GM12873 (cell line): Measurements from ENCODE around the gene BAHD1.
A peak's percentile ranks its signal among the peaks of the same experiment; 100 is the strongest.

Experiments
- CTCF ChIP-seq: IDR thresholded peaks from 2 replicates; pipeline ENCODE4 v1.5.1; 2012; ENCODE audit warnings: low read depth, mild to moderate bottlenecking, moderate library complexity, low read length, control low read depth; ENCODE audit not compliant: insufficient read depth; ENCODE audit errors: missing control alignments

BAHD1 gene

GRCh38 chr15:40416056-40416455 lies 24.7 kb upstream of the BAHD1 start:
- TF ChIP-seq CTCF: no peak

DNA sequence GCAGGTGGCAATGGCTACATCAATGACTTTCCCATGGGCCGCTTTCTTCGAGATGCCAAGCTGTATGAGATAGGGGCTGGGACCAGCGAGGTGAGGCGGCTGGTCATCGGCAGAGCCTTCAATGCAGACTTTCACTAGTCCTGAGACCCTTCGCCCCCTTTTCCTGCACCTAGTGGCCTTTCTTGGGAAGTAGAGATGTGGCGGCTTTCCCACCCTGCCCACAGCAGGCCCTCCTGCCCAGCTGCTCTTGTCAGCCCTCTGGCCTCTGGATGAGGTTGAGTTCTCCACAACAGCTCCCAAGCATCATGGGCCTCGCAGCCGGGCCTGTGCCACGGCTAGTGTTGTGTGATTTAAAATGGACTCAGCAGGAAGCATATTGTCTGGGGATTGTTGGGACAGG lies 22.6 kb upstream of the BAHD1 start:
- no peak for TF ChIP-seq CTCF

DNA sequence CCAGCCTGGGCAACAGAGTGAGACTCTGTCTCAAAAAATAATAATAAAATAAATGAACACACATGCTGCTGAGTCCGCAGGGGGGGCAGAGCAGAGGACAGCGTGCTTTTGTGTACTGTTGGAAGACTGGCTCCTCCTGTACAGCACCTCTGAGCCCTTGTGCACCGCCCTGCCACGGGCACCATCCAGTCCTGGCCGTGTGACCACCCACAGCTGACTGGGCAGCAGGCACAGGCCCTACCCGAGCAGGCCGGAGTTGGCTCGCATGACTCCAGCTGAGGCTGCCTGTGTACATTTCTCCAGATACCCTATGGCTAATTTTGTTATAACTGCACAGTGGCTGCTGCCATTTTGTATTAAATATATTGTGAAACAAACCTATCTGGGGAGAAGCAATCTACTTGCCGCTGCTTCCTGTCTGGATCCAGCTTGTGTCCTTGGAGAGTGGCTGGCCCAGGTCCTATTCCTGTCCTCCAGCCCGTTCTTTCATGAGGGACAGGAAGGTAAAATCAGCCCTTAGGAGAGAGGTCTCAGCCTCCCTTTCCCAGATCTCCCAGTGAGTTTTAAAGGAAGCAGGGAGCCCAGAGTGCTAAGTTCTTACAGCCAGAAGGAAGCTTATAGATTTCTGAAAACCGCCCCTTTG lies 20.6 kb upstream of the BAHD1 start:
- no peak for TF ChIP-seq CTCF

DNA sequence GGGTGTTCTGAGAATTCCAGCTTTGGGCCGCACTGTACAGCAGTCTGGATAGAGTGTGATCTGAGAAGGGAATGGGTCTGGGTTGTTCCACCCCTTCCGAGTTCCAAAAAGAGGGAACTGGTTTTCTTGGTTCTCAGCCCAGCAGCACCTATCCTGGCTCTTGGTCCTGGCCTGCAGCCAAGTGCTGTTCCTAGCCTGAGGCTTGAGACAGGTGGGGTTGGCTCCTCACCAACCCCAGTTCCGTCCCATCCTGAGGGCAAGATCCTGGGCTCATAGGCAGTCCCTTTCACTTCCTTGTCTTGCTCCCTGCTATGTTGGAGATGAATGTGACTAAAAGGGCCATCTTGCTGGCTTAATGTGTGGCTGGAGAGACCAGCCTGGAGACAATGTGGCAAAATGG lies 20.0 kb upstream of the BAHD1 start:
- TF ChIP-seq CTCF: no peak

GRCh38 chr15:40421246-40422157 lies 19.3 kb upstream of the BAHD1 start:
- peak; percentile 98 for TF ChIP-seq CTCF

GRCh38 chr15:40424483-40425115 lies 16.2 kb upstream of the BAHD1 start:
- no peak for TF ChIP-seq CTCF

DNA sequence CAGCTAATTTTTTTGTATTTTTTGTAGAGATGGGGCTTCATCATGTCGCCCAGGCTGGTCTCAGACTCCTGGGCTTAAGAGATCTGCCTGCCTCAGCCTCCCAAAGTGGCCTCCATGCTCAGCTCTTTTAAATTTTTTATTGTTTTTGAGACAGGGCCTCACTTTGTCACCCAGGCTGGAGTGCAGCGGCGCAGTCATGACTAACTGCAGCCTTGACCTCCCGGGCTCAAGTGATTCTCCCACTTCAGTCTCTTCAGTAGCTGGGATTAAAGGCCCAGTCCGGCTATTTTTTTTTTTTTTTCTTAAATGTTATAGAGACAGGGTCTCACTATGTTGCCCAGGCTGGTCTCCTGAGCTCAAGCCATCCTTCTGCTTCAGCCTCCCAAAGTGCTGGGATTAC lies 15.1 kb upstream of the BAHD1 start:
- TF ChIP-seq CTCF: no peak
